GM18907 (cell line): ENCODE results near the gene ST3GAL5.

Experiments used
- ATAC-seq: cut with Tn5 transposase; IDR thresholded peaks from one replicate; pipeline ENCODE4 v1.9.1; 2021; ENCODE audit warnings: mild to moderate bottlenecking, moderate library complexity; ENCODE audit not compliant: unreplicated experiment

Gene ST3GAL5

GRCh38 chr2:85917887-85918795 lies 29.4 kb upstream of the ST3GAL5 start:
- ATAC-seq = no peak

GRCh38 chr2:85915606-85916303 lies 27.0 kb upstream of the ST3GAL5 start:
- ATAC-seq = no peak

GRCh38 chr2:85914922-85915321 lies 26.1 kb upstream of the ST3GAL5 start:
- no peak for ATAC-seq

- no peak for ATAC-seq
These were observed 25.4 kb upstream of the ST3GAL5 start for GRCh38 chr2:85913884-85914881.

- ATAC-seq = no peak
These were observed 23.3 kb upstream of the ST3GAL5 start for GRCh38 chr2:85911814-85912692.

GRCh38 chr2:85911097-85911496 lies 22.3 kb upstream of the ST3GAL5 start:
- ATAC-seq = no peak

- ATAC-seq = no peak
These were observed 20.2 kb upstream of the ST3GAL5 start for GRCh38 chr2:85909005-85909404.

- ATAC-seq = no peak
These were observed 19.7 kb upstream of the ST3GAL5 start for GRCh38 chr2:85908506-85908905.

GRCh38 chr2:85907671-85908157 lies 18.9 kb upstream of the ST3GAL5 start:
- no peak for ATAC-seq

GRCh38 chr2:85906748-85907147 lies 18.0 kb upstream of the ST3GAL5 start:
- ATAC-seq = no peak

GRCh38 chr2:85905891-85906290 lies 17.1 kb upstream of the ST3GAL5 start:
- ATAC-seq = no peak

- ATAC-seq = no peak
These were observed 16.4 kb upstream of the ST3GAL5 start for GRCh38 chr2:85905187-85905666.

GRCh38 chr2:85903849-85904248 lies 15.1 kb upstream of the ST3GAL5 start:
- no peak for ATAC-seq

- ATAC-seq = no peak
These were observed 13.7 kb upstream of the ST3GAL5 start for GRCh38 chr2:85902496-85902895.

GRCh38 chr2:85901155-85901554 lies 12.4 kb upstream of the ST3GAL5 start:
- ATAC-seq = no peak

GRCh38 chr2:85900366-85900765 lies 11.6 kb upstream of the ST3GAL5 start:
- no peak for ATAC-seq

- ATAC-seq = no peak
These were observed 11.1 kb upstream of the ST3GAL5 start for GRCh38 chr2:85899849-85900248.

GRCh38 chr2:85899284-85899683 lies 10.5 kb upstream of the ST3GAL5 start:
- no peak for ATAC-seq

GRCh38 chr2:85898881-85899280 lies 10.1 kb upstream of the ST3GAL5 start:
- no peak for ATAC-seq
